HG03135 (cell line): Measurements from ENCODE around the gene BLOC1S1.

Source experiments
- ATAC-seq: cut with Tn5 transposase; IDR thresholded peaks from one replicate; pipeline ENCODE4 v1.9.1; 2021; ENCODE audit warnings: mild to moderate bottlenecking, moderate library complexity; ENCODE audit not compliant: unreplicated experiment

Gene BLOC1S1

DNA sequence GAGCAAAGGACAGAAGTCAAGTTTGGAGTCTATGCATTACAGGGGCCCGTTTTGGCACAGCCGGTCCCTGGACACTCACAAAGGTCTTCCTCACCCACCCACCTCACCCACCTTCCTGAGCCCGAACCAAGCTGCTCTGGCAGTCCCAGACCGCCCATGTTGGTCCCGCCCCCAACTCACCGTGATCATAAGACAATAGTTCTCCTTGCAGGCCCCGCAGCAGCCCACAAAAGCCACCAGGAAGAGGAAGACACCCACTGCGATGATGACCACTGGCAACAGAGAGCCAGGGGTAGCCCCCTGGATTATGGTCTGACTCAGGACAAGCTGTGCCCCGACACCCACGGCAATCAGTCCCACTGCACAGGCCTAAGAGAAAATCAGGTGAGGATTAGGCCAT is 11.1 kb downstream of the BLOC1S1 start:
- no peak for ATAC-seq

DNA sequence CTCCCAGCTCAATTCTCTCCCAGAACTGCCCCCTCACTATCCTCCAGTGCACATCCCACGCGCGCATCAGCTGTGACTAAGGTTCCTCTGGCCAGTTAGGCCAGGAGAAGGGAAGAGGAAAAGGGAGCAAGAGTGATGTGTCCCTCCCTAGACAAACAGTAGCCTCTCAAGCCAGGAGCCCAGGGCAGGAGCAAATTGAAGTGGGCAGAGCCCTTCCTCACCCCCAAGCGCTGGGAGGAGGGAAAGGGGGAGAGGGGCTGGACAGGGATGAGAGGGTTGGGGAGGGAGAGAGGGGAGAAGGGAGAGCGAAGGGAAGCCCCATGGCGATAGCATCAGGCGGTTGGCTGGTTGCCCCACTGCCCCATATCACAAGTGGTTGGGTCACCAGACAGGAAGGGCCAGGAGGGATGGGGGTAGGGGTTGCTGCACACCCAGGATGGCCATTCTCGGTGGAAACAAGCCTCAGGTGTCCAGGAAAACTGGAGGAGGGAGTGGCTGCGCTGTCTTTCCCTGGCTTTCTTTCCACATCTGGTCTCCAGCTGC is 11.9 kb downstream of the BLOC1S1 start:
- no peak for ATAC-seq

DNA sequence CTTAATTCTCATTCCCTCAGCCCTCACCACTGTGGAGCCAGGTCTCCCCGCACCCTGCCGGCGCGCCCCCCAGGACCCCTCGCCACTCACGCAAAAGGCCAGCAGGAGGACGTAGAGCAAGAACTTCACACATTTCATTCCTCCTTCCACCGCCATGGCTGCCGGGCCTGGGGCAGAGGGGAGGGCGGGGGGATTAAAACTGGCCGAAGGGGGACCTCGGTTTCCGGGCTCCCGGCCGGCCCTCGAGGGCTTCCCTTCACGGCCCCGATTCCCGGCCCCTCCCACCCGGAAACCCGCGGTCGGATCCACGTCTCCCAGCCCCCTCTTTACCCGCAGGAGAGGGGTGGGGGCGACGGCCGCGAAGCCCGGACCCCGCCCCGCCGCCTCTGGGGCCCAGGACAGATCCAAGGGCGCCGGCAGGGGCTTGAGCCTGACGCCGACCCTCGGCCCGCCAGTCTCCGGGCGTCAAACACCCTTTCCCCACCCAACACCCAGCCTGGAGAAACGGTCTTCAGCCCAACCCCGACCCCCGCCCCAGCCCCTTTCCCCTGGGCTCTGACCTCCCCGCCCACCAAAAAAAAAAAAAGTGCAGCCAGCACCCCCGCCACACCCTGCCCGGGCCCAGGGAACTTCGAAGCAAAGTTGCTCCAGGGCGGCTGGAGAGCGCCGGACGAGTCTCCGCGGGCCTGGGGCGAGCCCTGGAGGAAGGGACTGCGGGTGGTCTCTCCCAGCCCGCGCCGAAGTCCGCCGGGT is 12.5 kb downstream of the BLOC1S1 start:
- ATAC-seq = peak; percentile 11

DNA sequence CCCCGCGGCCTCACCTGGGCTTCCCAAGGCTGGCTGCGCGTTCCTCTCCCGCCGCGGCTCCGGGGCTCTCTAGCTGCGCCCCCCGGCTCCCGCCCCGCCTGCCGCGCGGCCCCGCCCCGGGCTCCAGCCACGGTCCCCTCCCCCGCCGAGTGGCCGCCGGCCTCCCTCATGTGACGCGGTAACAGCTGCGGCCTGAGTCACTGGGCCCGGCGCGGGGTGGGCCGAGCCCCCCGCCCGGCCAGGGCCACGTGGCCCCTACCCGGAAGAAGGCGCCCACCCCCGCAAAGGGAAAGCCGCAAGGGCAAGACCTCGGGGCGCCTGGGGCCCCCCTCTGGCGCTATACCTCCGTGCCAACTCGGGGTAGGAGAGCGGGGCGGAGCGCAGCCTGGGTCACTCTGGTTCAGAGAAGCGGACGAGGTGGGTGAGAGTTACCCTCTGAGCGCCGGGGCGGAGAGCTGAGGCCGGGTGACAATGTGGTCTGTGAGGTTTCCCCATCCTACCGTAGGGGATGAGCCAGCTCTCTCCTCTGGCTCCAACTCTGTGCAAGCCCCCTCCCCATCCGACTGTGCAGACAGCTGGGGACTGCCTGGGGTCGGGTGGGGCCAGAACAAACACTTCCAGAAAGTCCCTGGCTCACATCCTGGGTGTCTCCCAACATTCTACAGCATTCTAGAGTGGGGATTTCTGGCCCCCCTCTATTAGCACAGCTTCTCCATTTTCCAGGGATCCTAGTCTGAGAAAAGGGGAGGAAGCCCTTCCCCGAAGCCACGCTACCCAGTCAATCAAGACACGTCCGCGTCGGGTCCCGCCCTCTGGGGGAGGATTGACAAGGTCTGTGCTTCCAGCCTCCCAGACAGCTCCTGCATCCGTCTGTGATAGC is 13.3 kb downstream of the BLOC1S1 start, which contains the start of gene CD63:
TSS of gene CD63 (minus strand) at position 71 of the 880 bp plus-strand sequence. CDS start 668 bp downstream, outside the sequence.
- peak; percentile 58 for ATAC-seq

DNA sequence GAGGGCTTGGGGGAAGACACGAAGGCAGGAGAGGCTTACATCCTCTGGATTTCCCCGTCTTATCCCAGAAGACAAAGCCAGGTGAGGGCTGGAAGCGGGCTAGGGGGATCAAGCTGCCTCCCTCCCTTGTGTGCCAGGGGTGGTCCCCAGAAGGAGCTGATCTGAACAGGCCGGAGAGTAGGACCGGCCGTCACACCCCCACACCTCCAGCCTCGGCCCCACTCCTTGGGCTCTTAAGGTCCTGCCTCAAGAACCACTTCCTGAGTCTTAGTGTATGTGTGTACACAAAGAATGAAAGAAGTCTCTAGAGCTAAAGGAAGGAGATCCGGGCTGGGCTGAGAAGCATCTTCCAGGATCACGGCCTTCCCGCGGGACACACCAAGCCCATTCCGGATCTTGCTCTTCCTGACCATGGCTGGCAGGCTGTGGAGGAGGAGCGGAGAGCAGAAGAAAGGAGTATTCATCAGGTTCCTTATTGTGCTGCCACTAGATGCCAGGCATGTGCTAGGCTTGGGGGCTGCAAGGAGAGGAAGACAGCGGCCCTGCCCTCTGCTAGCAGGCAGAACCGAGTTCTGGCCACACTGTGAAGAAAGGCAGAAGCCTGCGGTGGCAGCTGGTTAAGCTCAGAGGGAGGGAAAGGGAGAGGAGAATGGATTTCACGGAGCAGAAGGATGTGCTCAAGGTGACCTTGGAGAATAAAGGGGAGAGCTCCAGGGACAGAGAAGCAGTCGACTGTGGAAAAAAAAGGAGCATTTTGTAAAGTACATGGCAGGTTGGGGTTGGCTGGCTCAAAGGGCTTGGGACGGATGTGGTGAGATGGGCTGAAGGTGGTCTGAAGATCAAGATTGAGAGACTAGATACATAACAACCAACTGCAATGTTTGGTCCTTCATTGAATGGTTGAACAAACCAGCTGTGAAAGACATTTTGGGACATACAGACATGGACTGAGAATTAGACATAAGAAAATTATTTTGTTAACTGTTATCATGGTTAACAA is 14.3 kb downstream of the BLOC1S1 start:
- ATAC-seq = peak; percentile 42

DNA sequence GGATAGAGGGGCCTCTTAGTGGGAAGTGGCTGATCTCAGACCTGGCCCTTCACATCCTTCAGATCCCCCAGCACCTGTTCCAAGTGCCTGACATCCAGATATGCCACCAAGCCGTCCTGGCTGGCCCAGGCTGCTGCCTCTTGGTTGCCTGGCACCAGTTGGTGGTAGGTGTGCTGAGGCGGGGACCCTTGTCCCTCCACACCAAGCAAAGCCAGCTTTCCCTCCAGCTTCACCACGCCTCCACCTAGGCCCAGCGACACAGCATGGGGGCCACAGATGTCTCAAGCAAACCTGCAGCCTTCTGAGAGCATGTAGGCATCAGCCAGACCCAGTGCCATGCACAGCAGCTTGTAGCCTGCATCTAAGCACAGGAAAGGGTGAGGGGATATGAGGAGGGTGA is 16.4 kb downstream of the BLOC1S1 start:
- ATAC-seq = no peak

DNA sequence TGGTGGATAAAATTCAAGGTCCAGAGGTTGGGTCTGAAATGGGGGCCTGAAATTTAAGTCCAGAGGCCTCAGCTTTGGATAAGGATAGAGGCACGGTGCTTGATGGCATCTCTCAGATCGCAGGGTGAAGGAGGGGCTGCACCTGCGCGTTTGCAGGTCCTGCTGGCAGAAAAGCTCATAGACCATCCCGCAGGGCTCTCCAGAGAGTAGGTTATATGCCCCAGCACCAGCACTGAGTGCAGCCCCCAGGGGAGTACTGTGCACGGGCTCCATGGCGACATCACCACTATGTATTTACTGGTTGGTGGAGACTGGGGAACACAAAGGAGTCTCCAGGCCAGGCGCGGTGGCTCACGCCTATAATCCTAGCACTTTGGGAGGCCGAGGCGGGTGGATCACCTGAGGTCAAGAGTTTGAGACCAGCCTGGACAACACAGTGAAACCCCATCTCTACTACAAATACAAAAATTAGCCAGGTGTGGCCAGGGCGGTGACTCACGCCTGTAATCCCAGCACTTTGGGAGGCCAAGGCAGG is 17.2 kb downstream of the BLOC1S1 start:
- ATAC-seq = no peak

DNA sequence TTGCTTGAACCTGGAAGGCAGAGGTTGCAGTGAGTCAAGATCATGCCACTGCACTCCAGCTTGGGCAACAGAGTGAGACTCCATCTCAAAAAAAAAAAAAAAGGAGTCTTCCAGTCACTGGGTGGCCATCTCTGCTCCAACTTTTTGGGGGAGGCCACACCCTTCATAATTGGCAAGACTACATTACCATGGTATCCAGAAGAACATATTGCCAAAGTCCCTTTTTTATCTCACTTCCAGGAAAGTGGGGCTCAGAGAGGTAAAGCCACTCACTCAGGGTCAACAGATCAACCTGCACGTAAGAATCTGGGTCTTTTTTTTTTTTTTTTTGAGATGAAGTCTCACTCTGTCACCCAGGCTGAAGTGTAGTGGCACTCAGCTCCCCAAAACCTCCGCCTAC is 18.0 kb downstream of the BLOC1S1 start:
- ATAC-seq = no peak

DNA sequence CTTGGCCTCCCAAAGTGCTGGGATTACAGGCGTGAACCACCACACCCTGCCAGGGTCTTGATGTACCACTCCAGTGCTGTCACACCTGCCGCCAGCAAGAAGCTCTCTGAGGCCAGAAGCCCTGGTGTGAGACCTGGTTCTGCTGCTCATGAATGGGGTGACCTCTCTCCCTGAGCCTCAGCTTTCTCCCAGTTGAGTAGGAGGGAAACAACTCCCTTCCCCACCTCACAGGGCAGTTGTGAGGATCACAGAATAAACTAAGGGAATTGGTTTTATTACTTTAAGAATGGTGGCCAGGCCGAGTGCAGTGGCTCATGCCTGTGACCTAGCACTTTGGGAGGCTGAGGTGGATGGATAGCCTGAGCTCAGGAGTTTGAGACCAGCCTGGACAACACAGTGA is 18.7 kb downstream of the BLOC1S1 start:
- no peak for ATAC-seq

DNA sequence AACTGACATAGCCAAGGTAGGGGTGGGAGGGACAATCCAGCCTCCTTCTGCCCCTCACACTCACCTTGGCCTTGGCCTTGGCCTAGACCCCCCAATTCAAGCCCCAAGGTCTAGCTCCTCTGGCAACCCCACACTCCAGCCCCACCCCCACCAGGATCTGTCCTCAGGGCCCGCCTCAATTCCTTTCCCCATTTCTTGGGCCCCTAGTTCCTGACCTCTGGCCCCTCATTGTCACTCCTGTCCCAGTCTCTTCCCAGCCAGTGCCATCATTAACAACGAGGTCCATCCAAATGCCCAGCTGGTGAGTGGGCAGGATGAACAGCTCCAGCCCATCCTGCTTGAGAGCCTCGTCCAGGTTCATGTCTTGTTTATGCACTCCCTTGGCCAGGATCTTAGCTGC is 20.2 kb downstream of the BLOC1S1 start:
- no peak for ATAC-seq

DNA sequence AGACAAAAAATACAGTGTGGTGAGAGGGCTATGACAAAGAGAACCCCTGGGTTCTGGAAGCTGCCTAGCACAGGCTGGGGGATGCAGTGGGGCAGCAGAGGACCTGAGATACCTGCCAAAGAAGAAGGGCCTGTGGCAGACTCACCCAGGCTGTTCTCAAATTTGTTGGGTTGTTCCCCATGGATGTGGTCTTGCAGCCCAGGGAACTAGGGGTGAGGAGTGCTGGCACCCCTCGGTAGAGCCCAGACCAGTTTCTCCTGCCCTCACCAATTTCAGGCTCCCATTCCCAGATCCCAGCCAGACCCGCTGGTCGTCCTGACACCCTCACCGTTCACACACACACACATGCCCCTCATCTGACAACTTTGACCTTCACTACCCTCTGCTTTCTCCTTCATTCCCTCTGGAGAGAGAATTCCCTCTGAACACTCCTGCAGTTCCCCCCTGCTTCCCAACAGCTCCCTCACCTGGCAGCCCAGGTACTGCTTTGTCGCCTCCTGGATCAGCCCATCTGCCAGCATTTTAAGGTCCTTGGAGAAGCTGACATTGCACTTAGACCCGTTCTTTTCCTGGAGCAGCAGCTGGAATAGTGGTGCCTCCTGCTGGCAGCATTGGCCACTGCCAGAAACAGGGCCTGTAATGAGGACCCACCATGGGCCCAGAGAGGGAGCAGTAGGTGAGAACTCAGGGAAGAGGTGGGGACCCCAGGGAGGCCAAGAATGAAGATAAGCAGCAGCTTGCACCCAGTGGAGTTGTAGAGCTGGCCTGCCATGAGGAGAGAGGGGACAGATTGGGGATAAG is 21.1 kb downstream of the BLOC1S1 start:
- ATAC-seq = peak; percentile 35

DNA sequence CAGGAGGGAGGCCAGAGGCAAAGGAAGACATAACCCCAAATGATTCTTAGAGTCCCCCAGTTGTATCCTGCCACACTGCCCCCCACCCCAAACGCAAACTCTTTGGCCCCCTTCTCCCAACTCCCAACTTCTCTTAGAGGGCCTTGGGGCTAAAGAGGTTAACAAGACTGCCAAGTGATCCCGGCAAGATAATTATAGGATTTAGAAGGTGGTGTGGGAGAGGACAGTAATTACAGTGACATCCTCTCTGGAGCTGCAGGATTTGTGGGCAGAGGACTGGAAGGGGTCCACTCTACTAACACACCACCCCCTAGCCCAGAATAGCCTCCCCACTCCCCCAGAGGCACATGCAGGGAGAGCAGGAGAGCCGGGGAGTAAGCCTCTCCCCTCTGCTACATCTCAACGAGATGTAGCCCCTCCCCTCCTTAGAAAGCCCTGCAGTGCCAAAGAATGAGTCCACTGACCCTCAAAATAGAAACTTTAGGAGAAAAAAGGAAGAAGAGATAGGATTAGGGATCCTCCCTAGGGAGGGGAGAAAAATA is 21.8 kb downstream of the BLOC1S1 start:
- ATAC-seq = no peak

DNA sequence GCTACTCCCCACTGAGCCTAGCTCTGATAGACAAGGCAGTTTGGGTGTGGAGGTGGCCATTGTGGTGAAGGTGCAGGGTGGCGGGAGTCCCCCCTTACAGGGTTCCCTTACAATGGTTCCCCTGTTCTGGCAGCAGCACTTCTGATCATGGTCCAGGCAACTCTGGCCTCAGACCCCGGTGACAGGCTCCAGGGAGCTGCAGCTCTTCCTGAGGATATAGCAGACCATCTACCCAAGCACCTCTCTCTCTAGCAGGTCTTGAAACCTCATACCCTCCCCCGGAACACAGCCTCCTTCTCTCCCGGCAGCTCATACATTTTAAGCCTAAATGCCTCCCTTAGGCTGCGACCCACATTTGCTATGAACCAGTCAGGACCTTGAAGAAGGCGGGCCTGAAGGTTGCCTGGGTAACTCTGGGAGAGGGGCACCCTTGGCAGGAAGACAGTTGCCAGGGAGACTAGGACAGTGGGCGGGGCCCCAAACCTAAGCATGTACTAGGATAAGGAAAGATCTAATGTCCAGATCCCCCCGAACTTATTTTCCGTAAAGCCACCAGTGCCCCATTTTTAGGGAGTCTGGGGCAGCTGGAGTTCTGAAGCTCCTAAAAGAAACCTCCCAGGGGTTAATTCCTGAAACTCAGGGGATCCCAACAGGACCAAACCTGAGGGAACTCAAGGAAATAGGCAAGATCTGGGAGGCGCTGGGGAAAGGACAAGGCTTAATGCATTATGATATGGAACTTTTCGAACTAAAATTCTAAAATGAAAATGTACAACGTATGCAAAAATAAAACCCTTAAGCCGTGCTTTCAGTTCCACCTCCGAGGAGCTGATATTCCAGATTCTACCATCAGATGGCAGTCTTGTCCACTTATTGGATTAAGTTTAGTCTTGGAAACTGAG is 22.5 kb downstream of the BLOC1S1 start:
- ATAC-seq = peak; percentile 75

DNA sequence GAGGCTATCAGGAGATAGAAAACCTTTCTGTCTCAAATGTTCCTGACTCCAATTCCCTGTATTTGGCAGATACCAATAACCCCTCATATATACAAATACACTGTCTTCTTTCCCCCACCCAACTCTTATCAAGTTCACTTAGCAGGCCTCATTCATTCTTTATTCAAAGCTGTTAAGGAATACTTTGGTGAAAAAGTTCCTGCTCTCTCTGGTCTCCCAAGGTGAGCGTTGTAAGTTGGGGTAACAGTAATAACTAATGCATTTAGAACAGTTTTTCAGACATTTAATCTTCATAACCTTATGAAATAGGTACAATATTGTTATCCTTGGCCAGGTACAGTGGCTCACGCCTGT is 23.2 kb downstream of the BLOC1S1 start:
- no peak for ATAC-seq

DNA sequence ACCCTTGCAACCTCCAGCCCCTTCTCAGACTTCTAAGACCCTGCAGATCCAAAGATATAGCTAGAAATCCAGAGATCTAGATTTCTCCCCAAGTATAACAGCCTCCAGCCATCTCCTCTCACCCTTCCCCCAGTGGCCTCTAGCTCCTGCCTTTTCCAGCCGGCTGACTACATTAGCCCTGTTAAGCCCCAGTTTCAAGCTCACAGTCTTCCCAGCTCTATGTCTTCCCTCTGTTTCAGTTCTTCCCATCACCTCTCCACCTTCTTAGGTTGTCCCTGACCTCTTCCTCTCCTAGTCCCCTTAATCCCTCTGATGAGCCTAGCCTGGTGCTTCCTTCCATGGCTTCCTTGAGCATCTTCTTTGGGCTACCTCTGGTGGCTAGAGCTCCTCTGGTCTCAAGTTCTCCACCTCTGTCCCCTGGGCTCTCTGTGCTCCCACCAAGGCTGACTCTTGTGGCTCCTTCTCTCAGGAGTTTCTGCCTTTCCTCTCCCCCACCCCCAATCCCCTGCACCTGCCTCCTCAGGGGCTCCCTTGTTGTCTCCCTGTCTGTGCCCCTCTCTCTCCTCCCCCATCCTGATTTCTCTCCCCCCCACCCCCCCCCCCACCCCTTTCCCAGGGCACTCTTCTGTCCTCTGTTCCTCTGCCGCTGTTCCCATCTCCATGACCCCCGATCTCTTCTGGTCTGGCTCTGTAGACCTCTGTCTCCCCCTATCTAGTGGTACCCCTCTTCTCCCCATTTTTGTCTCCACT is 26.3 kb downstream of the BLOC1S1 start:
- ATAC-seq = no peak

DNA sequence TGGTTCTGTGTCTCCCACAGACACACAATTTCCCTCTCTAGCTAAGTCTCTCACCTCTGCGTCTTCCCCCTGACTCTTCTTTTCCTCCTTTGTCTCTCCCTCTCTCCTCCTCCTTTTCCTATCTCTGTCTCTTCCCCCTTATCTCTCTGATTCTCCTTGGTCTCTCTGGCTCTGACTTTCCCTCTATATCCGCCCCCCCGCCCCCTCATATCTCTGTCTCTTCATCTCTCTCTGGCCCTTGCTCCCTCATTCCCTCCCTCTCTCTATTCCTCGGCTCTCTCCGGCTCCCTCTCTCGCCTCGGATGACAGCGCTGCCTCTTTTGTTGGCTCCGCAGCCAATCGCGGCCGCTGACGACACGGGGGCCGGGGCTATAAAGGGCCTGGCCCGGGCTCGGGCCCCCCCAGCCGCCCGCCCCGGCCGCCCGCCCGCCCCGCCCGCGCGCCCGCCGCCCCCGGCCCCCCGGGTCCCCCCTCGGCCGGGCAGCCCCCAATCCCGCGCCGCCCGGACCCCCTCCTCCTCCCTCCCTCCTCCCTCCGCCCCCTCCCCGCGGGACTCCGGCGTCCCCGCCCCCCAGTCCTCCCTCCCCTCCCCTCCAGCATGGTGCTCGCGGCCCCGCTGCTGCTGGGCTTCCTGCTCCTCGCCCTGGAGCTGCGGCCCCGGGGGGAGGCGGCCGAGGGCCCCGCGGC is 27.0 kb downstream of the BLOC1S1 start, which contains the start of gene GDF11:
TSS of gene GDF11 (plus strand) at position 404 of the 687 bp plus-strand sequence. CDS start at position 599, 195 bp downstream.
- peak; percentile 19 for ATAC-seq
